ENCODE data around the gene KLF3.

Gene KLF3

GRCh38 chr4:38704622-38705154, 40.7 kb downstream of the KLF3 start:
- DNase-seq: no peak

DNA sequence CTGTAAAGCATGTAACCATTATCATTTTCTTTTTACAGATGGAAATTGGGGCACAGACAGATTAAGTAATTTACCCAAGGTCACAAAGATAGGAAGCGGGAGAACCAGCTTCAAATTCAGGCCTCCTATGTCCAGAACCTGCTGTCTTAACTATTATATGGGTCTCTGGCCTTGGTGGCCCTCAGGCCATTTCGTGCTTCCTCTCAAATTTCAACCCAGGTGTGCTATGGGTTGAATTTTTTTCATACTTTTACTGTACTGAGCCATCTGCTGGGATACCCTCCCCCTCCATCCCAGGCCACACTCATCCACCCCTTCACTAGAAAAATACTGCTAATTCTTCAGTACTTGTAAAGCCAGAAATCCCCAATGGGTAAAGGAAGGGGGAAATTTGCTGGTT, 42.3 kb downstream of the KLF3 start:
- DNase-seq: no peak

GRCh38 chr4:38710053-38710452, 46.1 kb downstream of the KLF3 start:
- DNase-seq: peak; percentile 48

DNA sequence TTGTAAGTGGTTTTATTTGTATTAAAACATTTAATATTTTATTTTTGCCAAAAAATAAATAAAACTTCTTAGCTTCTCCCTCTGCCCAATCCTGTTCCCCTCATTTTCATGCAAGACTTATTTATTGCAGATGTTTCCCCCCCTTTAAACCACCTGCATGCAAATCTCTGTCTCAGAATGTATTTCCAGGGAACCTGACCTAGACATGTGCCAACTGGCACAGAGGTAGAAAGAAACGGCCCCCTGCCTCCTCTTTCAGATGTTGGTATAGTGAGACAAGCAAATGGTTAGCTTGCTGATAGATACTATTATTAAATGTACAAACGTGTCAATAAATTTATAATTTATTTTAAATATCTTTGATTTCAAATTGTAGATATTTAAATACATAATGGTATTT, 47.1 kb downstream of the KLF3 start:
- DNase-seq: no peak

GRCh38 chr4:38715050-38715449, 51.1 kb downstream of the KLF3 start:
- no peak for DNase-seq

GRCh38 chr4:38716256-38716655, 52.3 kb downstream of the KLF3 start:
- no peak for DNase-seq

DNA sequence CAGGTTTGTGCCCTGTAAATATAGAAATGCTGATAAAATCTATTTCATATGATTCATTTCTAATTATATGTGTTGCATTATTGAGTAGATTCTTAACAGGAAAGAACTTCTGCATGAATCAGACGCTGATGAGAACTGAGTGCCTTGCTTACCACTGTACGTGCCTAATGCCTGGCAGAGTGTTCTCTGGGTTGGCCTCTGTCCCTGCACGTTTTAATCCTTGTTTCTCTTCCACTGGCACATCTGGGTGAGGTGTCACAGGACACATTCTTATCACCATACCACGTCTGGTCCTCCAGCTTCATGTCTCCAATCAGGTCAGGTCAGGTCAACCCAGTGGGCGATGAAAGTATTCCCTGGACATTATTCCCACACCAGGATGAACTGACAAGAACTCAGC, 53.6 kb downstream of the KLF3 start:
- no peak for DNase-seq

DNA sequence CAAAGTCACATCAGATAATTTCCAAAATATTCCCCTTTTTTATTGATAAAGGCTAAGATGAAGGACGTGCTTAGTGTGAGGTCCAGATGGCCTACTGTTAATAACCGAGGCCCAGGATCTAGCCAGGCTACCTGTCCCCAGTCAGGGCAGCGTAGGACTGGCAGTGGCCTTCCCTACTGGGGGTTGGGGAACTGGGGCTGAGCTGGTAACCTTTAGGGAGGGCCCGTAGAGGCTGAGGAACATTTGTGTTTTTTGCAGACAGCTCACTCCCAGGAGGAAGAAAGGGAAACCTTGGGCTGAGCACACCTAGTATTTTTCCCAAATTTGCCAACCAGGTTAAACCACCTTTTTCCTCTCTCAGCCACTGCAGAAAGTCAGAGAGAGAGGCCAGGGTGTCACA, 59.1 kb downstream of the KLF3 start:
- no peak for DNase-seq

GRCh38 chr4:38723726-38724474, 59.9 kb downstream of the KLF3 start:
- no peak for DNase-seq

GRCh38 chr4:38724475-38724808, 60.4 kb downstream of the KLF3 start:
- DNase-seq: no peak

- DNase-seq: no peak
These were observed 64.7 kb downstream of the KLF3 start for GRCh38 chr4:38728631-38729141.

GRCh38 chr4:38730493-38730829, 66.5 kb downstream of the KLF3 start:
- DNase-seq: no peak

GRCh38 chr4:38730830-38731646, 67.0 kb downstream of the KLF3 start:
- peak; percentile 75 for DNase-seq

DNA sequence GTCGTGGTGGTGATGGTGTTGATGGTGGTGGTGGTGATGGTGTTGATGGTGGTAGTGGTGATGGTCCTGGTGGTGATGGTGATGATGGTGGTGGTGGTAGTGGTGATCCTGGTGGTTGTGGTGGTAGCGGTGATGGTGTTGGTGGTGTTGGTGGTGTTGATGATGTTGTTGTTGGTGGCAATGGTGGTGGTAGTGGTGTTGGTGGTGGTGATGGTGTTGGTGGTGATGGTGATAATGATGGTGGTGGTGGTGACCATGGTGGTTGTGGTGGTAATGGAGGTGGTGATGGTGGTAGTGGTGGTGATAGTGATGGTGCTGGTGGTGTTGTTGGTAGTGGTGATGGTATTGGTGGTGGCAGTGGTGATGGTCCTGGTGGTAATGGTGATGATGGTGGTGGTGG, 69.7 kb downstream of the KLF3 start:
- no peak for DNase-seq

GRCh38 chr4:38734446-38734845, 70.4 kb downstream of the KLF3 start:
- no peak for DNase-seq

DNA sequence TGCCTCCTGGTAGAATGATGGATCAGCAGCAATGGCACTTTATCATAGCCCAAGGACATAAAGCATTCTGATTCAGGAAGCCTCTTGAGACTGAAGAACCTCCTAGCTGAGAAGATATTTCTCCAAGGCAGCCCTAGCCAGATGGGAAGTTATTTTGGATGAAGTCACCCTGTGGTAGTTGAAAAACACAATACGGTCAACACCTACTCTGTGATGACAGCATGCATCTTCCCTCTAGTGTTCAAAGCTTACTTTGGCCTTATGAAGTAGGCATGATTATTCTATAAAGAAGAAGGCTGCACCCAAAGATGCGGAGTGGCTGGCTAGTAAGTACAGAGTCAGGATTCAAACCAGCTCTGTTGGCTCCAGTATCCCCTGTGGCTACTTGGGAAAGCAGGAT, 70.9 kb downstream of the KLF3 start:
- DNase-seq: no peak

DNA sequence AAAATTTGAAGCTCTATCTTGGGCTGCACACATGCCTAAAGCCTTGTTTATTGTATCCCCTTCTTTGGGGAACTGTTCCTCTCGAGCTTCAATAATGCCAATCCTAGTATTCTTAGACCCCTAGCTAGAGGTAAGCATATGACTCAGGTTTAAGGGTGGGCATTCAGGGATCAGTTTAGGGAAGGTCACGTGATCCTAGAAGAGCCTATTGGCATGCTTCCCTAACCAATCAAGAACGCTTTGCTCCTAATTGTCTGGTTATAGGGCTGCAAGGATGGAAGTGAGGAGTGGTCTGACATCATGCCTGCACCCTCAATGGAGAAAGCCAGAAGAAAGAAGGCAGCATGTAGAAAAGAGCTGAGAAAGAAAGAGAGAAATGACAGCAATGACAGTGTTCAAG, 71.9 kb downstream of the KLF3 start:
- DNase-seq: no peak

DNA sequence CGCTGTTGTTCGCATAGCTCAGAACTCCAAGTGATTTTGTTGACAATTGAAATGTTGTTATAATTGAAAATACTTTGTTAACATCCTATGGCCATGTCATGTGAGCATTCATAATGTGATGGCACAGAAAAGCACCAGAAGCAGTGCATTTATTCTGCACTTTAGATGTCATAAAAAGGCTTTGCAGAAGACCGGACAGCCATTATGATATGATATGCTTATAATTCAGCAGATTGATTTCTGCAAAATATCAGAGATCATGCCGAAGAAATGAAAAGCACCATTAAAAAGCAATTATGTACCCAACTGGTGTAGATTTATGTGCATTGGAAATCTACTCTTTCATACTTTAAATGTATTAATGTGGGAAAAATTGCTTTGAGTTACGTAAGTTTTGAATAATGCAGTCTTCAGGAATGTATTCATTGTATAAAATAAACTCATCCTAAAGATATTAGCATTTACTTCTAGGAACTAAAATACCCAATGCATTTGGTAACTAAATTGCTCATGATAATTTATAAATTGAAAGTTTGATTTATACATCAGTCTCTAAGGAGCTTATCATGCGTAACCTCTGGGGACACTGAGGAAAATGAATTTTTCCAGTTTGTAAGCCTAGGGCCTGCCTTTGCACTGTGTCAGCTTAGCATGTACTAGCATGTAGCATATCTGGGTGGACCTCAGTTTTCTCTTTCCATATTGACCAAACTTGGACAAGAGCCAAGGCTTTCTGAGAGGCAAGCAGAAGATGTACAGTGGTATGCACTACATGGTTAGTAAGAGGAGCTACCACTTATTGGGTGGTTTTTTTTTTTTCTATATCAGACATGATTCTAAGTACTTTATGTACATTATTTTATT, 75.2 kb downstream of the KLF3 start:
- no peak for DNase-seq

GRCh38 chr4:38740303-38740702, 76.3 kb downstream of the KLF3 start:
- no peak for DNase-seq

- DNase-seq: peak; percentile 93
These were observed 79.9 kb downstream of the KLF3 start for GRCh38 chr4:38743866-38744265.

- no peak for DNase-seq
These were observed 81.9 kb downstream of the KLF3 start for GRCh38 chr4:38745881-38746280.

GRCh38 chr4:38747629-38748028, 83.6 kb downstream of the KLF3 start:
- DNase-seq: no peak

DNA sequence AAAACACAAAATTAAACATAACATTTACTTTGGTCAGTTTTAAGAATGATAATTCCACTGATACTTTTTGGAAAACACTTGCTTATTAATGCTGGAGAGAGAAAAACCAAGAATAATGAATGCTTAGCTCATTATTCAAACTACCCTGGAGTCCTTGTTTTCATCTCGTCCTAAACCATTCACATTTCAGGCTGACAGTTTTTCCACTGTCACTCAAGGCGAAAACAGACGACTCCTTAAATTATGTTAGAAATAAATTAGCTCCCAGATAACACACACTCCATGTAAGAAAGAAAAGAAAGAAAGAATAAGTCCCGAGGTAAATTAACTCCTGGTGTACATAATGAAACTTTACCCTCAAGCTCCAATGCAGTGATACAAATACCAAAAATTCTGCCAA, 85.3 kb downstream of the KLF3 start:
- DNase-seq: no peak
